GM18873 (cell line): ENCODE data around the gene GDPD5.

Experiments used
- ATAC-seq: cut with Tn5 transposase; IDR thresholded peaks from one replicate; pipeline ENCODE4 v1.9.1; 2021; ENCODE audit warnings: mild to moderate bottlenecking, moderate library complexity, moderate number of reproducible peaks; ENCODE audit not compliant: unreplicated experiment, low FRiP score

Gene GDPD5

DNA sequence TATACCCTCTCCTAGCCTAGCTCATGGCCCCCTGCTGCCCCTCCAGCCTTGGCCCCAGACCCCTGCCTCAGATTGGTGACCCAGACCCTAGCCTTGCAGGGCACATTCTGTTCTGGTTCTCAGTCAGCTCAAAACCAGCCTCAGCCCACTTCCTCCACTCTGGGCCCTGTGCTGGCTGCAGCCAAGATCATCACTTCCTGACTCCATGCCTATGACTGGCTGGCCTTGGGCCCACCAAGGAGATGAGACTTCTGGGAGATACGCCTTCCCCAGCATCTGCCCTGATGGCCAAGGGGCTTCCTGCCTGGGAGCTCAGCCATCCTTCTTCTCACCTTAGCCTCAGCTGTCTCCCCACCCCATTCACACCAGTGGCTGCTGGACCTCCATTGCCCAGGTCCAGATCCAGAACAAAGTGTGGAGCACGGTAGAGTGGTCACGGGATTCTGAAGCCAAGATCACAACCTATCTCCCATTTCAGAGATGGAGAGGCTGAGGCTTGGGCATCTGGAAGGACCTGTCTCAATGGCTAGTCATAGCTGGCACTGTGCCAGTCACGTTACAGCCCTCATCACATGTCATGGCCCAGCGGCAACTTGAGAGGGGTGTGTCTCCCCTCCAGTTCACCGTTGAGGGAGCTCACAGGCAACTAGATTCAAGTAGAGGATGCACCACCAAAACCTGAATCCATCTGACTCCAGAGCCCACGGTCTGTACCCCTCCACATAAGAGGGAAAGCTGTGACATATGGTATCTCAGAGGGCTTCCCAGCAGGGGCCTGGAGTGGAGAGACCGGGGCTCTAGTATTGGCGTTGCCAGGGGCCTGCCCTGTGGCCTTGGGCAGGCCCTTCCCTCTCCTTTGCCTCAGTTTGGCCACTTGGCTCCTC, 49.7 kb downstream of the GDPD5 start:
- ATAC-seq, result no peak

DNA sequence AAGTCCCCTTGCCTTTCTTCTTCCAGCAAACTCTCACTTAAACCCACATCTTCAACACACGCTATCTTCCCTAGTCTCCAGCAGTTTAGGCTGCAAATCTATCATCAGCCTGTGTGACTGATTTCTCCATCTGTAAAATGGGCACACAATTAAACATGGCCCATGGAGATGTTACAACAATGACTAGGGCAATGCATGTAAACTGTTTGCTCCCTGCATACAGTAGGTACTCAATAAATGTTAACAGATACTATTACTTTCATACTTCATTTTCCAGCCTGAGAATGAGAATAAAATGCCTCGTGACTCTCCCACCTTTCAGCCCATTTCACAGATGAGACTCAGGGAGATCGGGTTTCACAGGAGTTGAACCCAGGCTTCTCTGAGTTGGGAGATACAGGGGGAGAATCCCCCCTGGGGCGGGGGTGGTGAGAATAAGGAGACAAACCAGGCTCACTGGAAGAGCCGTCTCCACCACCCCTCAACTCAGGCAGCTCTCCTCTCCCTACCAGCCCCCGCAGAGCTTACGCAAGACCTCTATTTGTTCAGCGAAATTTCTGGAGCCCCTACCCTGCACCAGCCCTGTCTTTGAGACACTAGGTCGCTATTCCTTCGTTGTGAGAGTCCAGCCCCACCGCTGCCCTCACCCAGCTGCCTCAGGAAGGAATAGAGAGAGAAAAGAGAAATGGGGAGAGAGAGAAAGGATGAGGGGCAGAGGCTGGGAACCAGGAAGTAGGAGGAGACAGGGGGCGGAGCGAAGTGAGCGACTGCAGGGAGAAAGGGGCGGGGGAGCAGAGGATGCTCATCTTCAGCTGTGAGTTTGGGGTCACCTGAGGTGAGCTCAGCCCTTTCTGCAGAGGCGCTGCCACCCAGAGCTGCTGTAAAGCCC, 50.6 kb downstream of the GDPD5 start:
- ATAC-seq, result no peak

DNA sequence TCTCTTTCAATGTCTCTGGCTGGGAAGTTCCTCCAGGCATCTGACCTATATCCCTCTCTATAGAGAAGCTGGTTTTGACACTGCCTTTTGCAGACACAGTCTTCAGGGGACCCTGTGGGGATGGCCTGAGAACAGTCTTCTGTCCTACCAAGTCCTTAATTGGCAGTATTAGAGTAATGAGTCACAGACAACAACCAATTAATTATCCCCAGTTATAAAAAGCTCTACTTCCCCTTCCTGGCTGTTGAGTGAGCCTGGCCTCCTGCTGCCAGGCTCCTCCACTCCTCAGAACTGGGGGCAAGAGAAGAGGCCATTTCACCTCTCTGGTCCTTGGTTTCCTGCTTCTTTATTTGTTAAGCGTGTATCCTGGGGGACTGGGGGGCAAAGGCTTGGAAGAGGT, 51.5 kb downstream of the GDPD5 start:
- ATAC-seq, result no peak

DNA sequence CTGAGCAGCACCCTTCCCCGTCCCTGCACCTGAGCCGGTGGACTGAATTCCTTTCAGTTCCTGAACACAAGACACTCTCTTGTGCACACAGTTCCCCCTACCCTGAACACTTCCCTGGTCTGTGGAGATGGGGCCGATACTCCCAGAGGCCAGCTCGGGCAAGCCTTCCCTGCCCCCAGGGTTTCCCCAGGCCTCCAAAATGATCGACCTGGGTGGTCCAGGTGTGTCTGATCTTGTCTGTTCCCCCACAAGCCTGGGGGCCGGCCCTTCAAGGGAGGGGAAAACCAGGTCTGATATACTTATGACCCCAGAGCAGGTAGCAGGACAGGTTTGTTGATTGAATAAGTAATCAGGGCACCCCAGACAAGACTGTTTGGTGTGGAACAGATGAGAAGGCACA, 52.1 kb downstream of the GDPD5 start:
- ATAC-seq, result no peak

DNA sequence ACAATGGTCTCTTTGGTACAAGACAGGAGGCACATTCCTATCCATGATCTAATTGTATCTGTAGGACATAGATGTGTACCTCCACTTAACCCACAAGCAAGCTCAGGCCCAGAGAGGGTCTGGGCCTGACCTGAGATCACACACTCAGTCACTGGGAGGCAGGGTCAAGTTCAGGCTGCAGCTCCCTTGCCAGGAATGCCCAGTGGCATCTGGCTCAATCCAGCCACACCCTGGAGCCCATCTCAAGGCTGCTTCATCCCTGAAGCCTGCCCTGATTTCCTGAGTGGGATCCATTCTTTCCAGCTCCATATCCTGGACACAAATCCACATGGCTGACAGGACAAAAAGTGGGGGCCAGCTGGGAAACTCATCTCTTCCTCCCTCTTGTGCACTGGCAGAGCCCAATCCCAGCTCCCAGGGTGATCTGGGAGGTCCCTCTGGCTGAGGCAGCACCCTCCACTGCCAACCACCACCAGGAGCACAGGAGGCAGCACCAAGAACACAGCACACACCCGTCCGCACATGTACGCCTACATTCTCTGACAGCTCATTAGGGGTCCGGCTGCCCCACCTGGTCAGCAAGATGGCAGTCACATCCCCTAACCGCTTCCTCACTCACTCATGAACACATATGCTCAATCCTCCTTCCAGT, 53.5 kb downstream of the GDPD5 start:
- no peak for ATAC-seq

DNA sequence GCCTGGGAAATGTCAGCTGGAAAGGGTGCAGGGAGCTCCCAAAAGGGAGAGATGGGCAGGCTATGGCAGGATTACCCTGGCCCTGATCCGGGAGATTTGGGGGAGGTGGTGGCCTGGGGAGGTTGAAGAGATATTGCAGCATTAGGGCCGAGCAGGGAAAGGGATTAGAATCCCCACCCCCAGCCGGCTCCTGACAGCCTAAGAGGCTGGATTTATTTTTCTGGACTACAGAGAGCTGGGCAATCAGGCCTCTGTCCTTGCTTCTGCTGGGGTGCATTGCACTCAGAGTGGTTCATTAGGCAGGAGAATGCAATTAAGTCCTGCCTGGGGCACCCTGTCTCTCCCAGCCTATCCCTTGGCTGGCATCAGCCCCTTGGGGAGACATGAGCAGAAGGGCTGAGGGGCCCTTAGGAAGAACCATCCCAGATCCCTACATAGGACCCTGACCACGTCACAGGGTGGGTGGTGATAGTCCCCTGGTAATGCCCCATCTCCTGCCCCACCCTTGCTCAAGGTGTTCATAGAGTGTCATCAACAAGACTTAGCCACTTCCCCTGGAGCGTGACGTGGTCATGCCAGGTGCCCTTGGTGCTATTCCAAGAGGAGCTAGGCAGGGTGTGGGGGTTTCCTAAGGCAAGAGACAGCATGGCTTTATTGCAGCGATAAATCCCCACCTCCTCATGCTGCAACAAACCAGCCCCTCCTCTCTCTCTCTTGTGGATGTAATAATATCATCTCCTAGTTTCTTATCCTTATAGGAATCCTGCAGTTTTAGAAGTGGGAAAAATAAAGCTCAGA, 54.4 kb downstream of the GDPD5 start:
- ATAC-seq, result no peak

DNA sequence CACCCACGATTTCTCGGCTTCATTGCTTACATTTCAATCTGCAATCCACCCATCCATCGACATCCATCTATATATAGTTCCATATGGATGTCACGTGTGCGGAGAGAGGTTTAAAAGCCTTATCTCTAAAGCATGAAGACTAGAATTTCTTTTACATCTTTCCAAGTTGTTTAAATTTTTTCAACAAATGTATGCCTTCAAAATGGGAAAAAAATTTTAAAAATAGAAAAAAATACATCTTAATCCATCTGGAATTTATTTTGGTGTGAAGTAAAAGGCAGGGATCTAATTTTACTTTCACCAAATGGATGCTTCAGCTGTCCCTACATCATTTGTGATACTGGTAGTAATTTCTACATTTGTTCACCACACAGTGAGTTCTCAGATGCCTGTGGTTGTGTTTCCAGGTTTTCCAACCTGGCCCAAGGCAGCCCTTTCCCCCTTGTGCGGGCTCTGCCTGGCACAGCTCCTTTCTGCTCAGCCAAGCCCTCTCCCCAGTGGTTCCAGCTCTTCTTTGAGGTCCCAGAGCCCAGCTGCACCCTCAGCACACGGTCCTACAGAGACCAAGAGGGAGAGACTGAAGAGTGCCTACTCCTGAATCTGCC, 55.2 kb downstream of the GDPD5 start:
- no peak for ATAC-seq

DNA sequence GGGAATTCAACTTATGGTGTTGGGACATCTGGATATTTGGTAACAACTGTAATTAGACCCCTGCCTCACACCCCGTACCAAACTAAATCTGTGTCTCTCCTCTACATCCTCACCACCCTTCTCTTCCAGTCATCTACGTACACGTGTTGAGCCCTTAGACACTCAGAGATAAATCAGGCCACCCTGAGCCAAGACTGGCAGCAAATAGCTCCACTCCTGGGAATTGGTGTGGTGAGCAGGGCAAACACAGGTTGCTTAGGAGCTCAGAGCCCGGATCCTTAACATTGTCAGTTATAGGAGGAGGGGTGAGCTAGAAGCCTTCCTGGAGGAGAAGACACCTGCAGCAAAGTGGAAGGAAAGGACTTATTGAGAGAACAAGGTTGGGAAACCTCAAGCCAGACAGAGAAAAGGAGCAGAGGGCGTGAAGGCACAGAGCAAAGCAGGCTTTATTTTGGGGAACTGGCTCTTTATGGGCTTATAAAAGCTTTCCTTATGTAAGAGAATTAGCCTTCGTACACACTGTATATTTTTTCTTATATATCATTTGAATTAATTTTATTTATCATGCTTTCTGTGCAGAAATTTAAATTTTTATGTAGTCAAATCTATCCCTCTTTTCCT, 55.8 kb downstream of the GDPD5 start:
- ATAC-seq, result no peak

DNA sequence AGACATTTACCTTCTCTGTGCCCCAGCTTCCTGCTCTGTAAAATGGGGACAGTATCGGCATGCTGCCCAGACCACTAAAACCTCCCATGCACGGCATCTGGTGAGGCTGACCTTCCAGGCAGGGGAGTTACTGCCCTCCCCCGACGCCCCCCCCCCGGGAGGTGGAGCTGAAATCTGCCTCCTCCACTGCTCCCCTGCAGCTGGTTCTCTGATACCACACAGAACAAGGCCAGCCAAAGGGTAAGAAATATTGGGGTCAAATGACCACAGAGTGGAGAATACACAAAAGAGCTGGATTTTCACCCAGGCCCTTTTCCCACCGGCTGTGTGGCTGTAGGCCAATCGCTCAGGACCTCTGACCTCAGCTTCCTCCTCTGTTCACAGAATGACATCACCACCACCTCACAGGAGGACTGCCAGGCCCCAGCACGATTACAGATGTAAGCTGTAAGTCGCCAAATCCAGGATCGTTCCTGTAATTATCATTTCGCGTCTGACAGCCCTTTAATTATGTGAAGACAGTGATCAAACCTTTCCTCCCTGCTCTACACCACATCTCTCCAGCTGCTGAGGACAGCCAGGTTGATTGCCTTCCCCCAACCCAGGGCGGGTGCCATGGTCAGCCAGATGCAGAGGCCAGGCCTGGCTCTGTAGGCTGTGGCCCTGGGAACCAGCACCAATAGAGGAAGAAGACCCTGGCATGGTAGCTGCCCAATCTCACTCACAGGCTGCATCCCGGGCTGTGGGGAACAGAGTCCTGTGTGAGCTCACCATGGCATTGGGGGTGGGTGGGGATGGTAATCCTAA, 57.0 kb downstream of the GDPD5 start:
- no peak for ATAC-seq

DNA sequence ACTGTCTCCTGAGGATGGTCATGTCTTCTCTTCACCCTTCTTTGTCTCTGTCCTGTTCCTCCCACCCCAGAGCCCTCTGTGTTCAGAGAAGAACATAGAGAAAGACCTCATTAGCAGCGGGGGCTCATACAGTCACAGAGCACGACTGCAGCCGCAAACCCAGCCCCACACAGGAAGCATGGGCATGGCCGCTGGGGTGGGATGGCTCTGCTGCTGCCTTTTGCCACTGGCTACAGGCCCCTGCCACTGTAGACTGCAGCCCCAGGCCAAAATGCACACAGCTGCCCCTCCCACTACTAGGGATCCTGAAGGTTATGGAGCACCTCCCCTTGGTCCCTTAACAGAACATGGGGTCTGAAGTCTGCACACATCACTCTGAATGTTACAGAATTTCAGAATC, 57.9 kb downstream of the GDPD5 start:
- no peak for ATAC-seq

DNA sequence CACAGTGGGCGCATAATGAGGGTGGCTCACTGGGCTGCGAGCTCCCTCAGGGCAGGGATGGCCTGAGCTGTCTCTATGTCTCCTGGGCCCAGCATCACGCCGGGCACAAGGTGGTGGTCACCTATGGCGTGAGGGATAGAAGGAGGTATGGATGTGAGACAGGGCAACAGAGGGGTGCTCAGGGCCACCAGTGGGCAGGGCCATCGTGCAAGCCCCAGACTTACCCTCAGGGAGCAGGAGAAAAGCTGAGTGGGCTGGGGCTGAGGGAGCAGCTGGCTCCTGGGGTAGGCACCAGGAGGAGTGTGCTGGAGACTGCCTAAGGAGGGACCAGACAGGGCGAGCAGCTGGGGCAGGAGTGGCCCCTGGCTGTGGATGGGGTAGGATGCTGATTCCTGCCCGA, 58.4 kb downstream of the GDPD5 start:
- ATAC-seq, result no peak

DNA sequence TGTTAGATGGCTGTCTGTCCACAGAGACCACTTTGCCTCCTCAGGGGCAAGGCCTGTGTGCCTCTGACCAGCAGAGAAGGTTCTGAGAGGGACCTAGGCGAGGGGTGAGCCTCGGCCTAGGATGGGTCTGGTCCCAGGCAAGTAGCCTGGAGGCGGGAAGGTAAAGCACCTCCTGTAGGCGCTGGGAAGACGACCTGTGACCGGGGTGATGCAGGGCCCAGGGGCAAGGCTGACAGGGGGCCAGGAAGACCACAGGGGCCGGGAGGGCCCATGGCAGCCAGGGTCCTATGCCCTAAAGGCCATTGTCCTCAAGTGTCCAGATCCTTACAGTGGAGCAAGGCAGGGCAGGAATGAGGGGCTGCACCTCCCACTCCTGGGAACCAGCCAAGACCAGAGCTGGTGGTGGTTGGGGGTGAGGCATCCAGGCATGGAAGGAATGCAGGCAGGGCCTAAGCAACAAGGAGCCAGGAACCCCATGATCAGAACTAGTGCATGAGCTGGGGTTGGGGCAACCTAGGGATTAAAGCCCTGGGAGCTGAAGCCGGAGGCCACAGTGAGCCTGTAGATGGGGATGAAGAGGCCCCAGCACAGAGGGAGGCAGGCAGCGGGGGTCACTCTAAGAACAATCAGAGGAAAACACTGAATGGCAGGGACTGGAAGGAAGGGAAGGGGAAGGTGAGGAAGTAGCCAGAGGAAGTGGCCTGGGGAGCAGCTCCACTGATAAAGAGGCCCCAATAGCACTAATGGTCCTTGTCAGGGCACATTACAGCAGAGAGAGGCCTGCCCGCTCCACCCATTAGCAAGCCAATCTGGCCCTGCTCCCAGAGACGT, 59.8 kb downstream of the GDPD5 start:
- ATAC-seq, result no peak

DNA sequence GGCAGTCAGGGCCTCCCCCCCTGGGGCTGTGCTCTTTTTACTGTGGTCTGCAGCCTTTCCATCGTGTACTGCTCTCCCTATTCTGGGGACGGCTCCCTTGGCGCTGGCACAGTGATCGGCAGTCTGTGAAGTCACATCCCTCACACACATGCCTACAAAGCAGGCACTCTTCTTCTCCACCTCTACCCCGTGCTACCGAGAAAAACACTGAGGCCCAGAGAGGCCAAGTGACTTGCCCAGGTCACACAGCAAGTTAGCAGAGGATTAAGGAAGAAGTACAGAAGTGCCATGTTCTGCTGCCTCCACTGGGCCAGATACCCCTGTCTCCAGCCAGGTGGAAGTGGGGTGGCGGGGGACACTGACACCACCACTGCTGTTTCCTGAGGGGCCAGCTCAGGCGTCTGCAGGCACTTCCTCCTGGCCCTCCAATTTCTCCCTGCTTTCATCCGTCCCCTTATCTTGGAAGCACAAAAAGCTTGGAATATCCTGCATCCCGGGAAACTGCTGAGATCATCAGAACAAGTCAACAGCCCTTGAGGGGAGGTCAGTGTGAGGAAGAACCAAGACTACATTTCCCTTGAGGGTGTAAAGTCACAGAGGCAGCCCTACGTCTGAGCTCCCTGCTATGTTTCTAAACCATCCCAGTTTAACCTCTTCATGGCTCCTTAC, 62.5 kb downstream of the GDPD5 start:
- ATAC-seq, result no peak

DNA sequence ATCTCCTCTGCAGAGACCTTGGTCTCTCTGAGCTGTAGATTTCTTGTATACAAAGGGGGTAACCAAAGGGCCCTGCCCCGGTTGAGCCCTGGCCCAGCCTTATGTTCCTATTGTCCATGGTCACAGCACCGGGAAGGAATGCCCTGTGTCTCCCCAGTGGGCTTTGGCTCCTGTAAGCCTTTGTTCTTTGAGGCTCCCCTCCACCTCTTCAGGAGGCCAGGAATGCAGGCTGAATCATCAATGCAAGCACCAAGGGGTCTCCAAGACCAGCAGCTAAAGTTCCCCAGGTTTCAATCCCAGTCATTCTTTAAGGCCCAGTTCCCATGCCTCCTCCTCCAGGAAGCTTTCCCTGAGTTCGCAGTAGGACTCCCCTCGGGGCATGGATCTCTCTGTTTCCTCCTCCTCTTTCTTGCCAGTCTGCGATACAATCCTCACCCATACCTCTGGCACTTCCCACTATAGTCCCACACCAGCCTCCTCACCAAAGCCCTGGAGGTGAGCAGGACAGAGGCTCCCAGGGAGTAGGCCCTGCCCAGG, 63.6 kb downstream of the GDPD5 start:
- no peak for ATAC-seq

DNA sequence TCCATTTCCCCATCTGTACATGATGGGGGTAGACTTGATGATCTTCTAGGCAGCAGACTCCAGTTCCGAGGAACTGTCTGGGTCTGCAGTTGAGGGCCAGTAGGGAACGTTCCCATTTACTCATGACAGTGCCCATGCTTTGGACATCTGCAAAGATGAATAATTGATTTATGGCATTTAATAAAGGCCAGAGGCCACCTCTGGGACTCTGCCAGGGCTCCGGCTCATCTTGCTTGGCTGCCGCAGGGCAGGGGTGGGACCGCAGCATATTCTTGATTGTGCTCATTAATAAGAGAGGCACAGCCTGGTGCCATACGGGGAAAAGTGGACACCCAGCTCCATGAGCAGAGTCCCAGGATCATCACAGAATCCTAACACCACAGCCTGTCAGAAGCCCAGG, 64.6 kb downstream of the GDPD5 start:
- no peak for ATAC-seq

DNA sequence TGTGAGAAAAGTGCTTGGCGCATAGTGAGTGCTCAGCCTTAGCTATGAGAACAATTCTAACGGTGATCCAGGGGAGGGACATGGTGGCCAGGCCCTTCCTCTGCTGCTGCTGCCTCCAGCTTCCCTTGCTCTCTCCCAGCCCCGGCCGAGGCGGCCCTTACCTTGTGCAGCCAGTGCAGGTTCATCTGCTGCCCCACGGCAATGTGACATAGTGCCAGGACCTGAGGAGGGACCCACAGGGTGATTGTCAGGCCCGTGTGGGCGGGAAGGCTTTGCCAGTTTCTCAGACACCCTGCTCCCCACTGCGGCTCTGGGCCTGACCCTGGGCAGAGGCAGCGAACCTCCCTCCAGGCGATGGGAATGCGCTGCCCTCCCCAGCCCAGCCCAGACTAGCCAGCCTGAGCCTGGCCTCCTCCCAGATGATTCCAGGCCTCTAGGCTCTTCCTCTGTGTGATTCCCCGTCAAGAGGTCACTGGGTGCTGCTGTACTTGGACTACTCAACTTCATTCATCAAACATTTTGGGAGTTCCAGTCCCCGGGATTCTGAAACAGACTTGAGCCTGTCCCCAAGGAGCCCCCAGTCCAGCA, 69.1 kb downstream of the GDPD5 start:
- ATAC-seq, result no peak

DNA sequence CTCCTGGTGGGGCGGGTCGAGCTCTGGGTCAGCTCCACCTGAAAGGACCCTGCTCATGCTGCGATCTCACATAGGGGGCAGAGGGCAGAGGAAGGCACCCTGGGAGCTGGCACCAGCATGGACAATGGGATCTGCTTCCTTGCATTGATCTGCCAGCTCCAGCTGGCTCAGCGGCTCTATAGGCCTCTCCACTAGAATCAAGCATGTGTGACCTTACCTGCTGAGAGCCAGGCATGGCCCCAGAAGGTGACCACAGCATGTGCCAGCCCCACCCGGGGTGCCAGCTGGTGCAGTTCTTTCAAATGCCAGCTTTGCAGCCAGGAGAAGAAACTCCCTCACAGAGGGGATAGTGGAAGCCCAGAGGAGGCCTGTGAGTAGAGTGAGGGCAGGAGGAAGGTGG, 70.8 kb downstream of the GDPD5 start:
- no peak for ATAC-seq
